Measurements from ENCODE around the gene RCOR1. TPM values are rescaled to one million over a fixed set of nuclear protein-coding genes. Genes with fewer than 3 reads are reported as not detected.

Gene RCOR1
- total and polyA plus RNA-seq, 2 of the 8 experiments (the other 6 are each of a cell fraction or from before 2014, with no cell fraction given), result 12.3 to 26.3 TPM

DNA sequence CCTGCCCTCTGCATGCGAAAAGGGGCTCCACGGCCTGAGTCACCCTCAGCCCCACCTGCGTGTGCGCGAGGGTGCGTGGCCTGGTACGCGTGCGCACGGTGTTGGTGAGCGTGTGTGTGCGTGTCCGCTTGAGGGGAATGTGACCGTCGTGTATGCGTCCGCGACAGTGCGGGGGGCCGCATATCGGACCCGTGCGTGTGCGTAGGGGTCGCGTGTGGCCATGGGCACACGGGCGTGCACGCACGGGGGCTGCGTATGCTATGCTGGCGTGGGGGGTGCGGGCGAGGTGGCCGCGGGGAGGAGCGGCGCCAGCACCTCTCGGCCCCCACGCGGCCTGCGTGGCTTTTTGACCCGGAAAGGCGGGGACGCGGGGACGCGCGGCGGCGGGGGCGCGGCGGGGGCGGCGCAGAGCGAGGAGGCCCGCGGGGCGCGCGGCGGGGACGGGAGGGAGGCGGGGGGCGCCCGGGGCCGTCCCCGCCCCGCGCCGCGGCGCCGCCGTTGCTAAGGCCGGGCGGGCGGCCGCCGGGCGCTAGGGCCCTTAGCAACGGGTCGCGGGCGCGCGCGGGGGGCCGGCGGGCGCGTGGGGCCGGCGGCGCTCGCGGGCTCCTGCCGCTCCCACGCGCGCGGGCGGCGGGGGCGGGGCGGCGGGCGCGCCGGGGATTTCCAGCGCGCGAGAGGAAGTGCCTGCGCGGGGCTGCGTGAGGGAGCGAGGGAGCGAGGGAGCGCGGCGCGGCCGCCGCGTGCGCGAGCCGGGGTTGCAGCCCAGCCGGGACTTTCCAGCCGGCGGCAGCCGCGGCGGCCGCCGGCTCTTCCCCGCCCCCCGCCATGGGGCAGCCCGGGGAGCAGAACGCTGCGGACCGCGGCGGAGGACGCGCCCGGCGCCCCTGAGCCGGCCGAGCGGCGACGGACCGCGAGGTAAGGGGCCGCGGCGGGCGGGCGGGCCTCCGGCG is 184.6 kb downstream of the RCOR1 start, which contains the start of gene TRAF3:
TRAF3 (plus strand) TSS at position 689 of the 950 bp plus-strand sequence. CDS start 92,753 bp downstream, outside the sequence.
- WGBS, 2 experiments (ENCODE audit: extremely low coverage in 1 of 2, insufficient coverage in 1 of 2, insufficient read length in 1 of 2, insufficient replicate concordance in 2 of 2, low coverage in 1 of 2, low lambda C conversion rate in 2 of 2, missing lambda C conversion rate in 1 of 2), result 67% methylated on average over 31 of the region's 163 CpGs; no CpG with 5 or more reads in 1 of the 2 experiments
- no peak for TF ChIP-seq JUN (IDR thresholded peaks at IDR 0.05; ENCODE audit: low read depth, low read length)
- TF ChIP-seq NRF1 (IDR thresholded peaks at IDR 0.05; ENCODE audit: low read depth, low read length), result no peak
- TF ChIP-seq CHD1 (IDR thresholded peaks at IDR 0.05; ENCODE audit: low read depth, low read length), result no peak
- TF ChIP-seq POLR2A (IDR thresholded peaks at IDR 0.05; ENCODE audit: control extremely low read depth in 1 of 2, low read depth in 2 of 2, low read length in 2 of 2), result peak in 1 of 2 experiments; percentile 25; a peak in 1 of 3 replicates
- TF ChIP-seq PHF8 (conservative IDR thresholded peaks at IDR 0.05; ENCODE audit: low read depth, low read length), result no peak
- no peak for TF ChIP-seq CBX5 (IDR thresholded peaks at IDR 0.05; ENCODE audit: low read depth, low read length)
- no peak for TF ChIP-seq SIRT6 (IDR thresholded peaks at IDR 0.05; ENCODE audit: low read length)
- no peak for TF ChIP-seq KDM5A (IDR thresholded peaks at IDR 0.05; ENCODE audit: low read length)
- TF ChIP-seq, protein P1, sequence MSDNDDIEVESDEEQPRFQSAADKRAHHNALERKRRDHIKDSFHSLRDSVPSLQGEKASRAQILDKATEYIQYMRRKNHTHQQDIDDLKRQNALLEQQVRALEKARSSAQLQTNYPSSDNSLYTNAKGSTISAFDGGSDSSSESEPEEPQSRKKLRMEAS (IDR thresholded peaks at IDR 0.05), result peak; percentile 47; the same call in 1 of the 2 replicates
- no peak for TF ChIP-seq NANOG (IDR thresholded peaks at IDR 0.05; ENCODE audit: insufficient read depth, low read depth, low read length, poor library complexity, severe bottlenecking)
- TF ChIP-seq TAF1 (IDR thresholded peaks at IDR 0.05; ENCODE audit: low read depth, low read length), result peak; percentile 39; the same call in 1 of the 2 replicates

More for the DNA sequence above, 184.6 kb downstream of the RCOR1 start, which contains the start of gene TRAF3:
- H4K5ac ChIP-seq (ENCODE audit: insufficient read length, low read depth, low read length), result no peak within 1 kb of the TSS
- peak within 1 kb of the TSS; percentile 69 for H4K8ac ChIP-seq (ENCODE audit: extremely low read depth, insufficient read depth, low read length)
- H3K79me1 ChIP-seq (ENCODE audit: low read depth, low read length), result no peaks in the 10 kb centered on the region
- peak within 1 kb of the TSS; percentile 92 for H4K91ac ChIP-seq (replicated peaks; ENCODE audit: insufficient read length, low read length)
- H3K23ac ChIP-seq (ENCODE audit: insufficient read length), result no peak within 1 kb of the TSS
- H4K20me1 ChIP-seq (replicated peaks in 1 of 2; ENCODE audit: control insufficient read depth in 1 of 2, insufficient read depth in 2 of 2, low read length in 2 of 2), result peaks cover 0 to 1% of the 10 kb centered on the region in 2 experiments
- peak within 1 kb of the TSS; percentile 97; the same call in 1 of the 2 replicates for H2AFZ ChIP-seq (ENCODE audit: low read length)
- H3K14ac ChIP-seq (ENCODE audit: insufficient read length), result no peak within 1 kb of the TSS
- H3K9me3 ChIP-seq (ENCODE audit: insufficient read depth in 2 of 2, low read depth in 1 of 2, low read length in 1 of 2), result no peaks in the 10 kb centered on the region
- peak within 1 kb of the TSS; percentile 98 for H3K18ac ChIP-seq (ENCODE audit: extremely low read depth, low read length)
- H3K79me2 ChIP-seq (ENCODE audit: control insufficient read depth in 1 of 2, insufficient read depth in 2 of 2, low read length in 2 of 2), result peaks cover 0 to 24% of the 10 kb centered on the region in 2 experiments; a peak in 2 of 4 replicates
- H2BK15ac ChIP-seq (ENCODE audit: low read length), result peak within 1 kb of the TSS; percentile 100; the same call in 1 of the 2 replicates
- H3K4me3 ChIP-seq (ENCODE audit: extremely low read depth in 1 of 4, insufficient read depth in 2 of 4, low read depth in 3 of 4, low read length in 4 of 4), result peak within 1 kb of the TSS; percentile 39 to 88 (median 58)
- no peaks in the 10 kb centered on the region; a peak in 1 of 8 replicates for H3K36me3 ChIP-seq (ENCODE audit: control insufficient read depth in 2 of 4, insufficient read depth in 4 of 4, low read length in 3 of 4)
- H3K9ac ChIP-seq (replicated peaks in 1 of 4; ENCODE audit: extremely low read depth in 1 of 4, low read depth in 3 of 4, low read length in 3 of 4), result peak within 1 kb of the TSS in 3 of 4 experiments; percentile 40 to 83 (median 59); a peak in 4 of 7 replicates
- ChIA-PET POLR2A (ENCODE audit: partially characterized antibody) (interaction anchor here (1.0 kb wide), 1 partner anchor 148 kb away, joined by 3 read pairs; no protein-coding TSS in a partner anchor), CTCF (ENCODE audit: partially characterized antibody) (interaction anchor here (8.4 kb wide), 1 partner anchor 83 kb away, joined by 63 read pairs; no protein-coding TSS in a partner anchor)
- H3K4me2 ChIP-seq (ENCODE audit: insufficient read depth in 1 of 2, low read depth in 2 of 2, low read length in 2 of 2), result peak within 1 kb of the TSS; percentile 86 to 87
- H3K4ac ChIP-seq (replicated peaks; ENCODE audit: insufficient read length, low read depth, low read length), result peak within 1 kb of the TSS; percentile 32
- no peak within 1 kb of the TSS for H3K56ac ChIP-seq (replicated peaks; ENCODE audit: insufficient read length, low read depth, low read length)
- FAIRE-seq (no peak), DNase-seq (ENCODE audit: low read depth in 1 of 2, low spot score in 2 of 2) (no peak)
- H3K27me3 ChIP-seq (replicated peaks in 1 of 4; ENCODE audit: control insufficient read depth in 3 of 4, extremely low read depth in 1 of 4, insufficient read depth in 3 of 4, low read length in 3 of 4), result peaks cover 0 to 10% (median 8%) of the 10 kb centered on the region in 4 experiments; a peak in 5 of 7 replicates
- no peak within 1 kb of the TSS for H2BK120ac ChIP-seq (replicated peaks; ENCODE audit: low read depth, low read length)
- no peak within 1 kb of the TSS for H2AK5ac ChIP-seq (ENCODE audit: low read depth, low read length)
- peak within 1 kb of the TSS; percentile 99; the same call in 1 of the 2 replicates for H2BK12ac ChIP-seq (ENCODE audit: low read depth, low read length)
- peaks cover 7% of the 10 kb centered on the region; the same call in 1 of the 2 replicates for H3K23me2 ChIP-seq (ENCODE audit: low read depth, low read length)
- H2BK20ac ChIP-seq (ENCODE audit: low read length), result no peak within 1 kb of the TSS
- H3K4me1 ChIP-seq (replicated peaks in 1 of 4; ENCODE audit: control insufficient read depth in 3 of 4, insufficient read depth in 4 of 4, low read length in 3 of 4), result peaks cover 3 to 13% (median 8%) of the 10 kb centered on the region in 4 experiments
- no peak within 1 kb of the TSS for H3K27ac ChIP-seq (ENCODE audit: low read depth, low read length)
- H2BK5ac ChIP-seq (ENCODE audit: low read depth, low read length), result peak within 1 kb of the TSS; percentile 60; the same call in 1 of the 2 replicates
